GM12878 (cell line): Measurements from ENCODE around the gene PLCG2. TPM values are rescaled to one million over a fixed set of nuclear protein-coding genes. Genes with fewer than 3 reads are reported as not detected.

Experiments used
- ATAC-seq: fragments of 200-7000 bp; cut with Tn5 transposase; 3 replicates; pipeline ENCODE4 v1.9.1; 2020; ENCODE audit warnings: mild to moderate bottlenecking, moderate library complexity
- BruUV-seq: library from RNA; stranded (reverse); fragments of 400-500 nt; replicated peaks from 2 replicates; lab custom pipeline; 2021; lab: Mats Ljungman, UMichigan
- CTCF ChIA-PET: fragments of 300-600 bp; sonication (Branson Sonifier 250); formaldehyde crosslinking; extraction: SDS; loops from one replicate; lab custom pipeline; 2021; ENCODE audit warnings: inconsistent platforms; lab: Yijun Ruan, JAX
- POLR2A ChIA-PET: fragments of 350-600 bp; formaldehyde crosslinking; extraction: SDS; loops from one replicate; lab custom pipeline; 2021; ENCODE audit warnings: inconsistent platforms; lab: Charles Lee
- RAD21 ChIA-PET: fragments of 300-600 bp; sonication (Branson Sonifier 250); formaldehyde crosslinking; loops from one replicate; lab custom pipeline; 2023; ENCODE audit warnings: antibody characterized with exemption; ENCODE audit not compliant: unreplicated experiment; lab: Charles Lee
- SMC1A ChIA-PET: fragments of 300-600 bp; sonication (Branson Sonifier 250); formaldehyde crosslinking; loops from one replicate; lab custom pipeline; 2023; ENCODE audit not compliant: unreplicated experiment, uncharacterized antibody; lab: Charles Lee
- DNase-seq: peaks from one replicate; pipeline ENCODE4 v3.0.0-alpha.2; 2011; ENCODE audit warnings: low read depth, low spot score
- FAIRE-seq: peaks from 3 replicates; lab custom pipeline; 2011; peaks lifted over from hg19 to GRCh38; lab: Jason Lieb, UNC
- H2AFZ ChIP-seq: 2 replicates; pipeline ENCODE4 v1.6.0; 2011; ENCODE audit warnings: low read depth, low read length, control low read depth; ENCODE audit not compliant: control insufficient read depth
- H3K27ac ChIP-seq: 2 replicates; pipeline ENCODE4 v1.5.1; 2011; ENCODE audit warnings: control low read depth; ENCODE audit not compliant: control insufficient read depth, insufficient read depth
- H3K27me3 ChIP-seq, 2 experiments: replicated peaks in 1 of 2; 2 replicates each; pipeline versions ENCODE4 v1.6.0 to v1.6.1; 2011; ENCODE audit warnings: low read length in 1 of 2; ENCODE audit not compliant: control insufficient read depth in 2 of 2, insufficient read depth in 2 of 2
- H3K36me3 ChIP-seq, 2 experiments: 2 replicates each; pipeline ENCODE4 v1.5.1; 2011; ENCODE audit warnings: low read length in 1 of 2; ENCODE audit not compliant: control insufficient read depth in 2 of 2, insufficient read depth in 2 of 2
- H3K4me1 ChIP-seq: 2 replicates; pipeline ENCODE4 v1.6.1; 2011; ENCODE audit warnings: mild to moderate bottlenecking, low read length, moderate library complexity, mixed read lengths; ENCODE audit not compliant: control insufficient read depth, insufficient read depth
- H3K4me2 ChIP-seq: 2 replicates; pipeline ENCODE4 v1.6.0; 2011; ENCODE audit warnings: control low read depth; ENCODE audit not compliant: control insufficient read depth, insufficient read depth
- H3K4me3 ChIP-seq: fragments of 200-600 bp; sonication (generic); 2 replicates; pipeline ENCODE4 v1.5.1; 2016
- H3K79me2 ChIP-seq: 2 replicates; pipeline ENCODE4 v1.6.0; 2011; ENCODE audit warnings: low read length; ENCODE audit not compliant: control insufficient read depth, insufficient read depth
- H3K9ac ChIP-seq: 2 replicates; pipeline ENCODE4 v1.8.0; 2011; ENCODE audit warnings: low read length, control low read depth, mixed read lengths; ENCODE audit not compliant: control insufficient read depth, insufficient read depth
- H3K9me3 ChIP-seq: replicated peaks from 3 replicates; pipeline ENCODE4 v1.5.1; 2011; ENCODE audit warnings: mild to moderate bottlenecking, low read length; ENCODE audit not compliant: control insufficient read depth, insufficient read depth
- H4K20me1 ChIP-seq: 2 replicates; pipeline ENCODE4 v1.6.0; 2011; ENCODE audit not compliant: control insufficient read depth, insufficient read depth
- BMI1 ChIP-seq: fragments of 450-650 bp; IDR thresholded peaks from 2 replicates; pipeline ENCODE4 v1.6.1; 2016; ENCODE audit warnings: mild to moderate bottlenecking, moderate library complexity, borderline replicate concordance
- CREB1 ChIP-seq: IDR thresholded peaks from 2 replicates; pipeline ENCODE4 v1.6.1; 2012; ENCODE audit warnings: low read depth, mild to moderate bottlenecking, inconsistent platforms
- FOS ChIP-seq: IDR thresholded peaks from 3 replicates; pipeline ENCODE4 v1.6.1; 2011; ENCODE audit warnings: borderline replicate concordance; ENCODE audit not compliant: insufficient read length; ENCODE audit errors: extremely low read depth
- FOXK2 ChIP-seq: fragments of 450-650 bp; IDR thresholded peaks from 2 replicates; pipeline ENCODE4 v1.6.1; 2017; ENCODE audit warnings: mild to moderate bottlenecking, moderate library complexity
- GATAD2B ChIP-seq: fragments of 450-650 bp; conservative IDR thresholded peaks from 2 replicates; pipeline ENCODE4 v1.6.1; 2017; ENCODE audit warnings: low read depth, mild to moderate bottlenecking, moderate library complexity
- HDGF ChIP-seq: fragments of 450-650 bp; IDR thresholded peaks from 2 replicates; pipeline ENCODE4 v1.6.1; 2016; ENCODE audit warnings: antibody characterized with exemption
- KDM1A ChIP-seq: fragments of 200-600 bp; sonication (generic); IDR thresholded peaks from 2 replicates; pipeline ENCODE4 v1.6.1; 2016; ENCODE audit warnings: borderline replicate concordance
- KLF5 ChIP-seq: fragments of 450-650 bp; IDR thresholded peaks from 2 replicates; pipeline ENCODE4 v1.6.1; 2014; ENCODE audit warnings: mild to moderate bottlenecking; ENCODE audit not compliant: partially characterized antibody
- NFYB ChIP-seq: IDR thresholded peaks from 2 replicates; pipeline ENCODE4 v1.6.1; 2011; ENCODE audit warnings: low read depth, mild to moderate bottlenecking, low read length, improper control_type of control experiment, moderate library complexity; ENCODE audit not compliant: insufficient read depth
- POLR2AphosphoS2 ChIP-seq: IDR thresholded peaks from 2 replicates; pipeline ENCODE4 v1.6.1; 2011; ENCODE audit warnings: low read depth, mild to moderate bottlenecking, low read length, improper control_type of control experiment, moderate library complexity
- RAD21 ChIP-seq: IDR thresholded peaks from 2 replicates; pipeline ENCODE4 v1.6.1; 2011; ENCODE audit warnings: mild to moderate bottlenecking, low read depth, low read length, moderate library complexity; ENCODE audit not compliant: insufficient read depth
- SREBF2 ChIP-seq: IDR thresholded peaks from 2 replicates; pipeline ENCODE4 v1.6.1; 2012; ENCODE audit warnings: mild to moderate bottlenecking, low read length
- STAT3 ChIP-seq: IDR thresholded peaks from 2 replicates; pipeline ENCODE4 v1.6.1; 2011; ENCODE audit warnings: low read depth, low read length, improper control_type of control experiment
- YY1 ChIP-seq: IDR thresholded peaks from 2 replicates; pipeline ENCODE4 v1.6.1; 2011; ENCODE audit warnings: low read depth, mild to moderate bottlenecking, low read length
- ZNF384 ChIP-seq: IDR thresholded peaks from 2 replicates; pipeline ENCODE4 v1.6.1; 2012; ENCODE audit warnings: low read depth, mild to moderate bottlenecking, low read length, improper control_type of control experiment, borderline replicate concordance
- WGBS: methylation state at CpG from one replicate; pipeline ENCODE4 v1.1.6; 2016; ENCODE audit warnings: low lambda C conversion rate; ENCODE audit not compliant: insufficient replicate concordance, insufficient coverage; ENCODE audit errors: missing lambda C conversion rate; 5-methylcytosine and 5-hydroxymethylcytosine counted together
- in situ Hi-C: fragments of 300-500 bp; cut with MboI; formaldehyde crosslinking; loops from 9 replicates; pipeline ENCODE4 v1.14.3; 2018; ENCODE audit warnings: mixed read lengths
- intact Hi-C: fragments of 100-400 bp; cut with micrococcal nuclease; formaldehyde crosslinking; loops from one replicate; pipeline ENCODE4 v1.14.2; 2022; ENCODE audit not compliant: unreplicated experiment
- polyA plus RNA-seq, 11 experiments: library from polyadenylated mRNA; depleted of rRNA in 4 of 11; unstranded in 6 of 11; stranded (reverse) in 5 of 11; fragments of >200 nt; fragmentation: Nextera tagmentation in 4 of 11; fragmentation: Illumina TruSeq in 1 of 11; extraction: Ambion mirVana in 4 of 11; extraction: Trizol in 1 of 11; gene quantifications; 1 replicate in 1 of 11; 2 replicates in 10 of 11; pipeline versions ENCODE4 v1.2.1 to v1.2.3, GENCODE V29; 2011 to 2016; ENCODE audit warnings: inconsistent platforms in 2 of 11, missing spikeins in 2 of 11, low read depth in 1 of 11
- total RNA-seq, 4 experiments: library from RNA; depleted of rRNA in 3 of 4; stranded (reverse); fragments of >200 nt in 3 of 4; fragmentation: Illumina TruSeq in 1 of 4; extraction: Trizol in 1 of 4; gene quantifications; 2 replicates each; pipeline versions ENCODE4 v1.2.1 to v1.2.3, GENCODE V29; 2013 to 2021
- TF ChIP-seq, protein P1 (sequence below): fragments of 450-650 bp; IDR thresholded peaks from 2 replicates; pipeline ENCODE4 v1.6.1; 2017; ENCODE audit warnings: low read depth, mild to moderate bottlenecking, moderate library complexity

PLCG2 gene
- total and polyA plus RNA-seq, 10 of the 15 experiments (the other 5 are each of a cell fraction or from before 2014, with no cell fraction given): 47.6 to 256 (median 149) TPM

- no peak overlapping the region for H2AFZ ChIP-seq
- H3K4me1 ChIP-seq: no peaks in the 10 kb centered on the region
- no peak for ATAC-seq
- no peak overlapping the region for H3K4me2 ChIP-seq
- H4K20me1 ChIP-seq: no peaks in the 10 kb centered on the region
- ChIA-PET RAD21 (no interaction called here), CTCF (interaction anchor here (1.0 to 1.2 kb wide), 4 partner anchors 8 to 120 kb away, joined by 3 read pairs; no protein-coding TSS in a partner anchor), POLR2A (no interaction called here), SMC1A (no interaction called here)
- H3K4me3 ChIP-seq: no peak overlapping the region
- BruUV-seq: no TSS peak
- DNase-seq: no peak
- H3K27ac ChIP-seq: no peak overlapping the region
- 88% methylated on average over 12 of the region's 12 CpGs for WGBS
- TF ChIP-seq YY1 (no peak), STAT3 (no peak), SREBF2 (no peak), POLR2AphosphoS2 (no peak), KLF5 (no peak), RAD21 (no peak), NFYB (no peak), FOS (no peak), CREB1 (no peak), GATAD2B (no peak), FOXK2 (no peak), HDGF (no peak), ZNF384 (no peak), KDM1A (no peak), BMI1 (no peak)
- TF ChIP-seq, protein P1, sequence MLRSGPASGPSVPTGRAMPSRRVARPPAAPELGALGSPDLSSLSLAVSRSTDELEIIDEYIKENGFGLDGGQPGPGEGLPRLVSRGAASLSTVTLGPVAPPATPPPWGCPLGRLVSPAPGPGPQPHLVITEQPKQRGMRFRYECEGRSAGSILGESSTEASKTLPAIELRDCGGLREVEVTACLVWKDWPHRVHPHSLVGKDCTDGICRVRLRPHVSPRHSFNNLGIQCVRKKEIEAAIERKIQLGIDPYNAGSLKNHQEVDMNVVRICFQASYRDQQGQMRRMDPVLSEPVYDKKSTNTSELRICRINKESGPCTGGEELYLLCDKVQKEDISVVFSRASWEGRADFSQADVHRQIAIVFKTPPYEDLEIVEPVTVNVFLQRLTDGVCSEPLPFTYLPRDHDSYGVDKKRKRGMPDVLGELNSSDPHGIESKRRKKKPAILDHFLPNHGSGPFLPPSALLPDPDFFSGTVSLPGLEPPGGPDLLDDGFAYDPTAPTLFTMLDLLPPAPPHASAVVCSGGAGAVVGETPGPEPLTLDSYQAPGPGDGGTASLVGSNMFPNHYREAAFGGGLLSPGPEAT: no peak
- FAIRE-seq: no peak
- no peaks in the 10 kb centered on the region for H3K79me2 ChIP-seq
- H3K9me3 ChIP-seq: no peaks in the 10 kb centered on the region
- intact Hi-C loops: no loop called here
- no peak overlapping the region for H3K9ac ChIP-seq
- in situ Hi-C loops: no loop called here
- H3K36me3 ChIP-seq: peaks cover 40 to 83% of the 10 kb centered on the region in 2 experiments
- H3K27me3 ChIP-seq: no peaks in the 10 kb centered on the region
These were observed 115.5 kb downstream of the PLCG2 start for GRCh38 chr16:81894592-81894991.
